T-helper 2 cell treated with Interferon-gamma antibody and Interleukin-4, amounts not matched to agents 5 μg/mL and 100 μg/mL, for 36 hours (primary cell): Measurements from ENCODE around the gene COBL.

Experiments used
- DNase-seq: peaks from one replicate; pipeline ENCODE4 v3.0.0; 2021; ENCODE audit warnings: low spot score
- H3K27ac Mint-ChIP-seq: one replicate; pipeline ENCODE4 v1.8.0; 2021; ENCODE audit warnings: mild to moderate bottlenecking, mixed read lengths
- H3K27me3 Mint-ChIP-seq: one replicate; pipeline ENCODE4 v1.8.0; 2021; ENCODE audit warnings: low read depth, mixed read lengths
- H3K36me3 Mint-ChIP-seq: one replicate; pipeline ENCODE4 v1.8.0; 2021; ENCODE audit warnings: low read depth, mixed read lengths
- H3K4me1 Mint-ChIP-seq: one replicate; pipeline ENCODE4 v1.8.0; 2021; ENCODE audit warnings: low read depth, mixed read lengths
- H3K4me3 Mint-ChIP-seq: one replicate; pipeline ENCODE4 v1.8.0; 2022; ENCODE audit warnings: mild to moderate bottlenecking, moderate library complexity, mixed read lengths
- H3K9me3 Mint-ChIP-seq: one replicate; pipeline ENCODE4 v1.8.0; 2021; ENCODE audit warnings: mixed read lengths

COBL gene

GRCh38 chr7:51316262-51316665 is 345 bp downstream of the COBL start:
- Mint-ChIP-seq H3K9me3 (no peaks in the 10 kb centered on the region), H3K4me3 (no peak overlapping the region), H3K36me3 (no peaks in the 10 kb centered on the region), H3K27ac (no peak overlapping the region), H3K4me1 (no peaks in the 10 kb centered on the region), H3K27me3 (peaks cover 55% of the 10 kb centered on the region)
- DNase-seq = no peak

- H3K4me1 Mint-ChIP-seq = no peaks in the 10 kb centered on the region
- no peaks in the 10 kb centered on the region for H3K36me3 Mint-ChIP-seq
- DNase-seq = no peak
- peaks cover 55% of the 10 kb centered on the region for H3K27me3 Mint-ChIP-seq
- no peaks in the 10 kb centered on the region for H3K9me3 Mint-ChIP-seq
- no peak overlapping the region for H3K27ac Mint-ChIP-seq
- peak overlapping the region; percentile 50 for H3K4me3 Mint-ChIP-seq
These were observed 982 bp downstream of the COBL start for GRCh38 chr7:51315393-51316261.

DNA sequence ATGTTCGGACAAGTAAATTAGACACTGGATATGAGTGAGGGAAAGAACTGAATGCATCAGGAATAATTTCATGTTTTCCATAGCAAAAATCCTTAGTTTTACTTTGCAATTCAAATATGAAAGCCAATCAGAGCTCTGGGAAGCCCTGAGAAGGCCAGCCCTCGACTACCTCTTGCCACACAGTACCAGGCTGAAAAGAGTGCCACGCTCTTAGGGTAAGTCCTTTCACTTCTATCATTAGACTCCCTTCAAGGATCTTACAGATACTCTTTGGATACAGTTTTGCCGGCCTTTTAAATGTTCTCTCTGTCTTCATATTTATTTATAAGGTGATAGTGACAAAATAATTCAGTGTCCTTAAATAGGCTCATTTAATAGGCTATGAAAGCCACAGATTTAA is 1.9 kb downstream of the COBL start:
- Mint-ChIP-seq H3K27ac (no peak overlapping the region), H3K4me3 (no peak overlapping the region), H3K9me3 (no peaks in the 10 kb centered on the region), H3K27me3 (peaks cover 55% of the 10 kb centered on the region), H3K36me3 (no peaks in the 10 kb centered on the region), H3K4me1 (no peaks in the 10 kb centered on the region)
- DNase-seq = no peak

GRCh38 chr7:51313738-51314425 is 2.7 kb downstream of the COBL start:
- no peaks in the 10 kb centered on the region for H3K9me3 Mint-ChIP-seq
- H3K27me3 Mint-ChIP-seq = peaks cover 51% of the 10 kb centered on the region
- no peak overlapping the region for H3K4me3 Mint-ChIP-seq
- H3K27ac Mint-ChIP-seq = no peak overlapping the region
- H3K36me3 Mint-ChIP-seq = no peaks in the 10 kb centered on the region
- no peaks in the 10 kb centered on the region for H3K4me1 Mint-ChIP-seq
- no peak for DNase-seq

GRCh38 chr7:51312951-51313737 is 3.5 kb downstream of the COBL start:
- Mint-ChIP-seq H3K36me3 (no peaks in the 10 kb centered on the region), H3K27ac (no peak overlapping the region), H3K27me3 (peaks cover 45% of the 10 kb centered on the region), H3K4me1 (no peaks in the 10 kb centered on the region), H3K4me3 (no peak overlapping the region), H3K9me3 (no peaks in the 10 kb centered on the region)
- DNase-seq = no peak

DNA sequence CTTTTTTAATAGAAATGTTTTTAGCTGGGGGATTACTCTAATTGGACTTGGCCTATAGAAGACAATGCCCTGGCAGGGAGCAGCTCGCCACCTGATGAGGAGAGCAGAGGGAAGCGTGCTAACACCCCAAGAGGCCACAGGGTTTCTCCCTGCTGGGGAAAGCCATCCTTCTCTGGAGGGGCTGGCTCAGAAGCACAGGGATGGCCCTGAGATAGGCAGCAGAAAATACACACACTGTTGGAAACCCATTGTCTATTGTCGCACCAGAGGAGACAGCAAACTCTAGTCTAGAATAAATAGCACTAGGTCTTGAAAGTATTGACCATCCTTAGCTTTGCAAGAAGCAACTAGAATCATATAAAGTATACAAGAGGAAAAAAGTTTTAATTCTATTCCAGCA is 5.4 kb downstream of the COBL start:
- H3K9me3 Mint-ChIP-seq = no peaks in the 10 kb centered on the region
- no peaks in the 10 kb centered on the region for H3K4me1 Mint-ChIP-seq
- peaks cover 32% of the 10 kb centered on the region for H3K27me3 Mint-ChIP-seq
- no peak overlapping the region for H3K27ac Mint-ChIP-seq
- H3K4me3 Mint-ChIP-seq = no peak overlapping the region
- H3K36me3 Mint-ChIP-seq = no peaks in the 10 kb centered on the region
- DNase-seq = no peak

- no peak overlapping the region for H3K4me3 Mint-ChIP-seq
- no peak overlapping the region for H3K27ac Mint-ChIP-seq
- H3K4me1 Mint-ChIP-seq = no peaks in the 10 kb centered on the region
- no peak for DNase-seq
- H3K36me3 Mint-ChIP-seq = no peaks in the 10 kb centered on the region
- no peaks in the 10 kb centered on the region for H3K9me3 Mint-ChIP-seq
- H3K27me3 Mint-ChIP-seq = peaks cover 21% of the 10 kb centered on the region
These were observed 6.5 kb downstream of the COBL start for GRCh38 chr7:51310131-51310583.

- Mint-ChIP-seq H3K27me3 (peaks cover 15% of the 10 kb centered on the region), H3K27ac (no peak overlapping the region), H3K36me3 (no peaks in the 10 kb centered on the region), H3K4me1 (no peaks in the 10 kb centered on the region), H3K4me3 (no peak overlapping the region), H3K9me3 (no peaks in the 10 kb centered on the region)
- no peak for DNase-seq
These were observed 7.1 kb downstream of the COBL start for GRCh38 chr7:51309361-51310130.

- H3K27ac Mint-ChIP-seq = no peak overlapping the region
- no peaks in the 10 kb centered on the region for H3K4me1 Mint-ChIP-seq
These were observed 7.9 kb downstream of the COBL start for GRCh38 chr7:51308696-51309095.

DNA sequence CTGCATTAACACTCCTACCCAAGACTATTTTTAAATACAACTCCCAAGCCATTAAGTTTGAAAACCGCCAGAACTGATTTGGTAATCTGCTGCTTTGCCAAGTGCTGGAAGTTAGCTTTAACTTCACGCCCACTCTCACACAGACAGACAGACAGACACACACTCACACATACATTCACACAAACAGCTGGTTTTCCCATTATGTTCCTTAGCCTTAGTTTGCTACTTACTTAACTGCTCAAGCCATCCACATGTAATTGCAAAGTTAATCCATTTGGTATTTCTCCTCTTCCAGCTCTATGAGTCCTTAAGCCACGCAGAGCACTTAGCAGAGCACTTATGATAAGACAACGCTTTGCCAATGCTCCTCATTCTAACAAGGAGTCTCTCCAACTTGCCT is 8.3 kb downstream of the COBL start:
- DNase-seq = no peak
- no peaks in the 10 kb centered on the region for H3K4me1 Mint-ChIP-seq
- no peak overlapping the region for H3K27ac Mint-ChIP-seq
- H3K4me3 Mint-ChIP-seq = no peak overlapping the region
- no peaks in the 10 kb centered on the region for H3K36me3 Mint-ChIP-seq
- H3K9me3 Mint-ChIP-seq = no peaks in the 10 kb centered on the region
- H3K27me3 Mint-ChIP-seq = peaks cover 3% of the 10 kb centered on the region

More at GRCh38 chr7:51308696-51309095, 7.9 kb downstream of the COBL start:
- H3K9me3 Mint-ChIP-seq = no peaks in the 10 kb centered on the region
- no peak overlapping the region for H3K4me3 Mint-ChIP-seq
- peaks cover 7% of the 10 kb centered on the region for H3K27me3 Mint-ChIP-seq
- H3K36me3 Mint-ChIP-seq = no peaks in the 10 kb centered on the region
- no peak for DNase-seq

- H3K4me1 Mint-ChIP-seq = no peaks in the 10 kb centered on the region
- H3K27ac Mint-ChIP-seq = no peak overlapping the region
- no peaks in the 10 kb centered on the region for H3K9me3 Mint-ChIP-seq
- DNase-seq = no peak
- H3K36me3 Mint-ChIP-seq = no peaks in the 10 kb centered on the region
- peaks cover 3% of the 10 kb centered on the region for H3K27me3 Mint-ChIP-seq
- no peak overlapping the region for H3K4me3 Mint-ChIP-seq
These were observed 8.9 kb downstream of the COBL start for GRCh38 chr7:51307651-51308210.

- Mint-ChIP-seq H3K4me3 (no peak overlapping the region), H3K27ac (no peak overlapping the region), H3K27me3 (no peaks in the 10 kb centered on the region), H3K36me3 (no peaks in the 10 kb centered on the region), H3K4me1 (no peaks in the 10 kb centered on the region), H3K9me3 (no peaks in the 10 kb centered on the region)
- DNase-seq = no peak
These were observed 9.8 kb downstream of the COBL start for GRCh38 chr7:51306761-51307160.

DNA sequence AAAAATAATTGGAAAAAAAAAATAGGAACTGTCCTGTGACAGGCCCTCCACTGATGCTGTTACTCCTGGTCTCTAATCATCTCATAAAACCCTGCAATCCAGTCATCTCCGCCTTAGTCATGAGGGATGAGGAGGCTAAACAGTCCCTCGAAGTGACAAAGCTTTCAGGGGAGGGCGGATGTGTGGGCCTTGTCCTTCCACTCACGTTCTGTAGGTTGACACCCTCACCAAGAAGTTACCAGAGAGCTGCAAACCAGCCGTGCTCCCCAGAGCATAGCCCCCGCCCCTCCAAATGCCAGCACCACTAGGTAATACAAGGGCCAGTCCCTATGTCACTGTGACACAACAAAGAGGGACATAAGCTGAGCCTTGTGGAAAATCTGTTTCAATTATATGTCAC is 11.9 kb downstream of the COBL start:
- H3K4me3 Mint-ChIP-seq = no peak overlapping the region
- no peak overlapping the region for H3K27ac Mint-ChIP-seq
- no peaks in the 10 kb centered on the region for H3K4me1 Mint-ChIP-seq
- no peaks in the 10 kb centered on the region for H3K27me3 Mint-ChIP-seq
- no peak for DNase-seq
- no peaks in the 10 kb centered on the region for H3K9me3 Mint-ChIP-seq
- H3K36me3 Mint-ChIP-seq = no peaks in the 10 kb centered on the region
